HG03439 (cell line): ENCODE results near the gene TIMP4.

Experiments used
- ATAC-seq: cut with Tn5 transposase; IDR thresholded peaks from one replicate; pipeline ENCODE4 v1.9.1; 2021; ENCODE audit warnings: mild to moderate bottlenecking, moderate library complexity; ENCODE audit not compliant: unreplicated experiment

Gene TIMP4

GRCh38 chr3:12107071-12107713 is 51.5 kb downstream of the TIMP4 start:
- no peak for ATAC-seq
